ENCODE results near the gene NKAIN2.

Gene NKAIN2

GRCh38 chr6:123962508-123962907, 158.8 kb downstream of the NKAIN2 start:
- ChIA-PET POLR2A (no interaction called here), CTCF (no interaction called here)
- DNase-seq (ENCODE audit: low read depth, low spot score): no peak
- H3K4me3 ChIP-seq (ENCODE audit: low read depth, low read length): no peak overlapping the region
- no peak for TF ChIP-seq CTCF (IDR thresholded peaks at IDR 0.05; ENCODE audit: insufficient read depth, low read length, missing control alignments)

GRCh38 chr6:123965894-123966293, 162.2 kb downstream of the NKAIN2 start:
- CTCF ChIA-PET: no interaction called here
- H3K4me3 ChIP-seq (ENCODE audit: low read depth, low read length): no peak overlapping the region
- POLR2A ChIA-PET: no interaction called here
- TF ChIP-seq CTCF (IDR thresholded peaks at IDR 0.05; ENCODE audit: insufficient read depth, low read length, missing control alignments): no peak
- DNase-seq (ENCODE audit: low read depth, low spot score): no peak

- no peak overlapping the region for H3K4me3 ChIP-seq (ENCODE audit: low read depth, low read length)
- CTCF ChIA-PET: no interaction called here
- DNase-seq (ENCODE audit: low read depth, low spot score): no peak
- POLR2A ChIA-PET: no interaction called here
- no peak for TF ChIP-seq CTCF (IDR thresholded peaks at IDR 0.05; ENCODE audit: insufficient read depth, low read length, missing control alignments)
Observed at GRCh38 chr6:123966618-123967017, 163.0 kb downstream of the NKAIN2 start.

- CTCF ChIA-PET: no interaction called here
- no peak overlapping the region for H3K4me3 ChIP-seq (ENCODE audit: low read depth, low read length)
- DNase-seq (ENCODE audit: low read depth, low spot score): no peak
- POLR2A ChIA-PET: no interaction called here
- no peak for TF ChIP-seq CTCF (IDR thresholded peaks at IDR 0.05; ENCODE audit: insufficient read depth, low read length, missing control alignments)
Observed at GRCh38 chr6:123967905-123968304, 164.2 kb downstream of the NKAIN2 start.

GRCh38 chr6:123972600-123973294, 169.1 kb downstream of the NKAIN2 start:
- CTCF ChIA-PET: no interaction called here
- no peak for TF ChIP-seq CTCF (IDR thresholded peaks at IDR 0.05; ENCODE audit: insufficient read depth, low read length, missing control alignments)
- POLR2A ChIA-PET: no interaction called here
- DNase-seq (ENCODE audit: low read depth, low spot score): no peak
- no peak overlapping the region for H3K4me3 ChIP-seq (ENCODE audit: low read depth, low read length)

GRCh38 chr6:123980311-123980710, 176.6 kb downstream of the NKAIN2 start:
- ChIA-PET POLR2A (no interaction called here), CTCF (no interaction called here)

More at GRCh38 chr6:123980311-123980710, 176.6 kb downstream of the NKAIN2 start:
- no peak for TF ChIP-seq CTCF (IDR thresholded peaks at IDR 0.05; ENCODE audit: insufficient read depth, low read length, missing control alignments)
- DNase-seq (ENCODE audit: low read depth, low spot score): no peak
- no peak overlapping the region for H3K4me3 ChIP-seq (ENCODE audit: low read depth, low read length)
